ENCODE results near the gene F2.
A peak's percentile ranks its signal among the peaks of the same experiment; 100 is the strongest.
"Not testable (repeated sequence)": the region's sequence is repeated elsewhere in the genome, so short reads cannot be mapped to it uniquely, and the experiment has no call there.

F2 gene

DNA sequence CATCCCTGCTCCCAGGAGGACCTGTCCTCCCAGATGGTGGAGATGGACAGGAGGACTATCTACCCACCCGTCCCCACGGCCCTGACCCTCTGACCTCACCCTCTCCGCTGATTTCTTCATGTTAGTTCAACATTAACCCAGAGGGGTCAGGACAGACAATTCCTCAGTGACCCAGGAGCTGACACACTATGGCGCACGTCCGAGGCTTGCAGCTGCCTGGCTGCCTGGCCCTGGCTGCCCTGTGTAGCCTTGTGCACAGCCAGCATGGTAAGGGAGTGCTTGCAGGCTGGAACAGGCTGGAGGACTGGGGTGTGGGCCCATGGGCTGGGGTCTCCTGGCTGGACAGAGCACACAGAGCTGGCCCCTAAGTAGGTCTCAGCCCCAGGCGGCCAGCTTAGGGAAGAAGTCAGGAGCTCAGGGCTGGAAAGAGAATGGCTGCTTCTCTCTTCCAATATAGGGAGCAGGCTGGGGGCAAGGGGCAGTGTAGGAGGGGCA is at the start of gene F2:
Gene F2, plus strand, starts transcription at position 166 of the 495 bp plus-strand sequence. Its CDS starts 23 bp downstream, at position 189.
- no peak for DNase-seq

DNA sequence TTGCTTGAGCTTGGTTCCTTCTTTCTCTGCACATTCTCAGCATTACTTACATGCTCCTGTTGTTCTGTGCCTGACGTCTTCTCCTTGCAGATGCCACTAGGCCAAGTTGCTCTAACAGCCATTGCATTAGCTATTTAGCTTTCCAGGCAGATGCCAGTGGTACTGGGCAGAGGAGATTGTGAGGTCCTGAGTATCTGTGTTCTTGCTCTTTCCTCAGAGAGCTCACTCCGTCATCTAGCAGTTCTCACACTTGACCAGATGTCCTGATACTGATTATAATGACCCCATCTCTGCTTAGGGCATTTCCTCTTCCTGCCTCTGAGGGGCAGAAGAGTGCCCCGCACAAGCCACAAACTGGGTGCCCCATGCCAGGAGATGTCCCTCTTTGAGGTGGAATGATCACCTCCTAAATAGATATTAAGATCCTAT is 49.3 kb upstream of the F2 start:
- peak in 3 of 56 donors; percentile 18 to 19 (median 19) for DNase-seq

DNA sequence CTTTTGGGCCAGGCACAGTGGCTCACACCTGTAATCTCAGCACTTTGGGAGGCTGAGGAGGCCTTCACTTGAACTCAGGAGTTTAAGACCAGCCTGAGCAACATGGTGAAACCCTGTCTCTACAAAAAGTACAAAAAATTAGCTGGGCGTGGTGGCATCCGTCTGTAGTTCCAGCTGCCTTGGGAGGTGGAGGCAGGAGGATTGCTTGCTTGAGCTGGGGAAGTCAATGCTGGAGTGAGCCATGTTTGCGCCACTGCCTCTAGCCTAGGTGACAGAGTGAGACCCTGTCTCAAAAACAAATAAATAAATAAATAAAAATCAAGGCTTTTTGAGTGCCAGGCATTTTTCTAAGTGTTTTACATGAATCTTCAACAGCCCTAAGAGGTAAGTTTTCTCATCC is 48.5 kb upstream of the F2 start:
- not testable (repeated sequence) for DNase-seq

DNA sequence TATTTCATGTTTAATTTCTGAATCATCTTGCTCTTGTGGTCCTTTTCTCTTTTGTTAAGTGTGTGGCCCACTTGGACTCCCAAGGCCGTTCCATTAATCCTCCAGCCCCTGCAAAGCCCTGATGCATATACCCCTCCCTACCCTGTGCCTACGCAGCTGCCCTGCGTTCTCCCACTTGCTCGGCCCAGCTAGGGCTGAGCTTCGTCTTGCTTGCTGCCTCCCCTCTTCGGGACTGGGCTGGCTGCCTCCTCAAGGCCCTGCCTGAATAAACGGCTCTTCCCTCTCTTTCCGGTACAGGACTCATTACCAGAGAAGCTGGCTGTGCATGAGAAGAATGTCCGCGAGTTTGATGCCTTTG is 47.1 kb upstream of the F2 start:
- DNase-seq = no peak

DNA sequence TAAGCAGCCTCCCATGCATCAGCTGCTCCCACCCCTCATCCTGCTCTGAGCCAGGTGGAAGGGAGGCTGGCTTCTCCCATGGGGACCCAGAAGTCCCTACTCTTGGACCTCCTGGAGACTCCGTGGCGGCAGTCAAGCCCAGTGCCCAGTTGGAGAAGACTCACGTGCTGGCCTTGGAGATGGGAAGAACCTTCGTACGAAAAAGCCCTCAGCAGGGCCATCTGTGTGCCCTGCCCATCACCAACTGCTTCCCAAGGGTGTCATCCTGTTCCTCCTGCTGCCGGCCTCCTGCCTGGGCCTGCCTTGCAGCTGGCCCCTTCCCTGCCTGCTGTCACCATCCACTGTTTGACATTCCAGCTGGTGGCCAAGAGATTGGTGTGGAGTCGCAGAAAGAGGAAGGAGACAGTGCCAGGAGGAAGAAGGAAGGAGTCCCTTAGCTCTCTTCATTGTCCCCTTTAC is 46.6 kb upstream of the F2 start:
- DNase-seq = no peak

DNA sequence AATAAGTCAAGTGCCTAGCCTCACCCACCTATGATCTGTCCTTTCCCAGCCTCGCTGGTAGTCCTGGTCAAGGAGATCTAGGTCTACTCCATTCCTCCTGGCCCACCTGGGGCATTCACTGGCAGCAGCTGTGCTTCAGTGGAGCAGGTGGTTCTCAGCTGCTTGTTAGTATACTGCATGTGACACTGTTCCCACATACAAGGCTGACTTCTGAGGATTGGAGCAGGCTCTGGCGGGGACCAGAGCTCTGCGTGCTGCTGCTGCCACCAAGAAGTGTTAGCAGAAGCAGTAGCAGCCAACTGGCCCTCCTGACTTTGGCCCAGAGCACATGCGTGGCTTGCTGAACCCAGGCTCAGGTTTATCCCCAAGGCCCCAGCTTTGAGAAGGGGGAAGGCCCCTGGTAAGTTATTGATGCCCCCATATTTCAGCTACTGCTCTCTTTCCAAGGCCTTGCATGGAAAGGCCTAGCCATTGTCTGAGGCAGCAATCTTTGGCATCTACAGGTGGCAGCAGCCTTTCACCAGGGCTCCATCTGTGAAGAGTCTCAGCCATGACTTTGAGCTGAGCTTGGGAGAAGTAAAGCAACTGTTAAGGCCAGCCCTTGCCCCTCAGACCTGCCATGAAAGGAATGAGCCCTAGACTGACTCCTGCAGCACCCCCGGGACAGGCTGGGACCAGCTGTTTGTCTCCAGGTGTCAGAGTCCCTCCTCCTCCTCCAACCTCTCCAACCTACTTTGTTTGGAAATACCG is 45.1 kb upstream of the F2 start:
- no peak for DNase-seq

DNA sequence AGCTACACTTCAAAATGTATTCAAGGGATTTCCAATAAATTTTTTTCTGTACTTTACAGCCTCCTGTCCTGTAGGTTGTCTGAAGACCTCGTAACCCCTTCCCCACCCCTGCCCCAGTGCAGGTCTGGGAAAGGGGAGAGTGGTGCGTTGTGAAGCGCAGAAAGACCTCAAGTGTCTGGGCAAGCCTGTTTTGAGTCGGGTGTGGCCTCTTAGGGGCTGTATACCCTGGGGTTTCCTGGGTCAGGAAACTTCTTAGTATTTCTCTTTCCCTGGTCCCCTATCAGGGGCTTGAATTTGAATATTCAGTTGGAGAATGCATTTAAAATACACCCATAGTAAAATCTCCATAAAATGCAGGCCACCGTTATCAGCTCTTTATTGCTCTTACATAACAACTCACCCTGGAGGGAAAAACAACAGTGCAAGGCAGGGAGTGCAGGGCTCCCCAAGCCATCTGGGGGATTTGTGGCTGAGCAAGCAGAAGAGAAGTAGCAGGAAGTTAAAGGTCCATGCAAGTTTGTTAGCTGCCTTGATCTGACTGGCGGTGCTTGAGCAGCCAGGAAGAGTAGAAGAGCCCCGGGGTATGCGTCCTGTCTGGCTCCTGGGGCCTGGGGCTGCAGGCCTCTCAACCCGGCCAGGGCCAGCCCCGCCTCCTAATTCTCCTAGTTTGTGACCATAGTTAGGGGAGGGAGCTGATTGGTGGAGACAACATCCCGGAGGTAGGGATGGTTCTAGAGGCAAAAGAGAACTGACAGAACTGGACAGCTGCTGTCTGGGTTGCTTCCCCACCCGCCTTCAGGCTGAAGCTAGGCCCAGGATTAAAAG is 44.3 kb upstream of the F2 start:
- DNase-seq = no peak

DNA sequence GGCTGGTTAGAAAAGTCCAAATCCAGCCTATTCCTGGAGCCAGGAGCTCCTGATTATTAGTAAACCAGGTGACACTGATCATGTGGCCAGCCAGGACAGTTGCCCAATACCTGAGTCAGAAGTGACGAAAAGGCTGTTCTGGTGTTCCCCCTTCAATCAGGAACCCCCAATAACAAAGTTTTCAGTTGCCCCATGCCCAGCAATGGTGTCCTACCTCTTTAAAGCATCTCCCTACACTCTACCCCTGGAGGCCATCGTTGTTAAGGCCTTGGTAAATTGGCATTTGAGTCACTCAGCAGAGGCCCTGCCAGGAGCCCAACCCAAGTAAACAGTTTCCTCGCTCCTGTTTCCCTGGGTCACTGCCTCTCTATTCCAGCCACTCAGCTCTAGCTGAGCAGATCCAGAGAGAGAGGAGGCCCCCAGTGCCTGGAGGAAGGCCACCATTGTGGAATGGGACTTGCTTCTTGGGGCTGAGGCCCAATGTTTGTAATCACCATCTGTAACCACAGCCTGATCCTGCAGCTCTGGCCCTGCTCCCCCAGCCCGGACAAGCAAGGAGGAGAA is 43.6 kb upstream of the F2 start:
- peak in 26 of 56 donors; percentile 13 to 72 (median 48) for DNase-seq

DNA sequence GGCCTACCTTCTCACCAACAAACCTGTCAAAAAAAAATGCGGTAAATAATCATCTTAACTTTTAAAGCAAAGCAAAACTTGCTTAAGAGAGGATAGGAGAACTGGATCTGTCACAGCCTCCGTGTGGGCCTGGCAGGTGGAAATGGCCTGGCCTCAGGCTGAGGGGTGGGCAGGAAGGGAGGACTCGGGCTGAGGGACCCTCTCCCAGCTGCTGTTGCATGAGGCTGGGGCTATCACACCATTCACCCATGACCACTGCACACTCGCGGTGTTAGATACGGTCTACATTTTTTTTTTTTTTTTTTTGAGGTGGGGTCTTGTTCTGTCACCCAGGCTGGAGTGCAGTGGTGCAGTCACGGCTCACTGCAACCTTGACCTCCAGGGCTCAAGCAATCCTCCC is 43.1 kb upstream of the F2 start:
- no peak for DNase-seq

DNA sequence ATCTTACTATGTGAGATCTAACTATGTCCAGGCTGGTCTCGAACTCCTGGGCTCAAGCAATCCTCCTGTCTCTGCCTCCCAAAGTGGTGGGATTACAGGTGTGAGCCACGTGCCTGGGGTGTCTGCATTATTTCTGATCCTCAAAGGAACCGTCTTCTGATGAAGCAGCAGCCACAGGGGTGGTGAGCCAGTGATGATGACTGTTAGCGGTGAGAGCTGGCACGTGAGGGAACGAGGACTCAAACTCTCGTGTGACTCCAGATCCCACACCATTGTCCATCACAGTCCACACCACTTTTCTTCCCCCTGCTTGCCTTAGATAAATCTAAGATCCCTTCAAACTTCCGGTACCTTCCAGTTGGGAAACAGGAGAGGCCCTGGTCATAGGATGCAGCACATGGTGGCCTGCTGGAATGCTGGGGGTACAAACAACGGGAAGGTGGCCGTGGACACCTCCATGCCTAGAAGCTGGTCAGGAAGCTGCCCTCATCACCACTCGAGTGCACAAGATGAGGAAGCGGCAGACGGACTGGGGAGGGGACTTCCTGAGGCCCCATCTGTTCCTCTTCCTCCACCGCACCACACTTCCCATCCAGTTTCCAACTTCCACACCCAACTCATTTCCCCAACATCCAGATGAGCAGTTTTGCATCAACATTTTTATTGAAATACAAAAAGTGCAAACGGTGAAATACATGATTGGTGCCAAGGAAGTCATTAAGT is 42.4 kb upstream of the F2 start:
- peak in 1 of 56 donors; percentile 23 for DNase-seq

DNA sequence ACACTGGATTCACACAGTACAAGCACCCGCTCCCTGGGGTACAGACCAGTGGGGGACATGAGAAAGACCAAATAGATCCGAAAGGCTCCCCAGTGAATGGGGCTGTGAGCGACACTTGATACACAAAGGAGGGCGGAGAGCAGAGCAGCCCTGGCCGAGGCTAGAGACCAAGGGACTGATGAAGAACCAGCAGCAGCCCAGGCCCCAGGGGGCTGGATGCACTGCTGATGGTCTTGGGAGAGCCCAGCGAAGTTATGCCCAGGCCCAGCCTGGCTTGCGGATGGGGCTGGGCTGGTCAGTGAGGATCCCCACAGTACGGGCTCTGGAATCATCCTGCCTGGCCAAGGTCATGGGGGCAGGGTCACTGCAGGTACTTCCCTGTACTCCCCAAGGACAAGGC is 41.8 kb upstream of the F2 start:
- DNase-seq = no peak

DNA sequence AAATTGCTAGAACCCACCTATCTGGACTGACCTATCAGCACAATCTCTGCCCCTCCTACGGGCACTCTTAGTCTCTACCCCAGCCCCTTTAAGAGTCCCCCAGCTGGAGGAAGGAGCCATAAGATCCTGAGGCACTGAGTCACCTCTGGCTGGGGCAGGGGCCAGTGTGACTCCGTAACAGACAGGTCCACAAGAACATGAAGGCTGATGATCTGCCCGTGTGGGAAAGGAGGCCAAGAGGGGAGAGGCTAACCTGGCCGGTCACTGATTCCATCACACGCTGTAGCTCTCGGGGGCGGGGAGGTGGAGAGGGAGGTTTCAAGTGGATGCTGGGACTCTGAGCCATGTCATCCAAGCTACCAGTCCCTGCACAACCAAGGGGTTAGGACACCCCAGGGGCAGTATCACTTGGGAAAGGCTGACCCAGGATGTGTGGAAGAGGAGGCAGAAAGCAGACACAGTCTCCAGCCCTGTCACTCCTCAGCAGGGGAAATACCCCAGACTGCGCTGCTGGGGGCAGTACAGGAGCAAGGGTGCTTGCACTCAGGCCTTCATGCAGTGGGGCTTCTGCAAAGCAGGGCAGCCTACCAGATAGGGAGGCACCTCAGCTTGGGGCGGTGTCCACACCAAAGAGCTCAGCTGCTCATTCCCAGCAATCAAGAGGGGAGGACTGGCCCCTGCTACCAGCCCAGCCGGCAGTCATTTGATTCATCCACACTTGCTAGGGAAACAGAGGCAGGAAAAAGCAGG is 40.8 kb upstream of the F2 start:
- DNase-seq = no peak

DNA sequence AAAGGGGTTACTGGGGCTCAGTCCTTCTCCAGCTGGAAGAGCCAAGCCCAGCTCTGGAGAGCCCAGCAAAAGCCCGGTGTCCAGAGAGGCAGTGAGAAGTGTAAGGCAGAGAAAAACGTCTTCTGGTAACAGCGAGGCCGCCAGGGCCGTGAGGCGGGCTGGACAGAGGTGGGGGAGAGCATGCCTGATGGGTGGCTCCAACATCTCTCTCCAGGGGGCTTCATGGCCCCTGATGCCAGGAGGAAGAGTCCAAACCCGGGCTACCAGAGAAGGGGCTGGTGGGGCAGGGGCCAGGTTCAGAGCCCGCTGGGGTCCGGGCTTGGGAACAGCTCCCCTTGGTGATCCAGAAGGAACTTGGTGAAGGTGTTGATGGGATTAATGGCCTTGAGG is 40.3 kb upstream of the F2 start:
- DNase-seq = no peak

DNA sequence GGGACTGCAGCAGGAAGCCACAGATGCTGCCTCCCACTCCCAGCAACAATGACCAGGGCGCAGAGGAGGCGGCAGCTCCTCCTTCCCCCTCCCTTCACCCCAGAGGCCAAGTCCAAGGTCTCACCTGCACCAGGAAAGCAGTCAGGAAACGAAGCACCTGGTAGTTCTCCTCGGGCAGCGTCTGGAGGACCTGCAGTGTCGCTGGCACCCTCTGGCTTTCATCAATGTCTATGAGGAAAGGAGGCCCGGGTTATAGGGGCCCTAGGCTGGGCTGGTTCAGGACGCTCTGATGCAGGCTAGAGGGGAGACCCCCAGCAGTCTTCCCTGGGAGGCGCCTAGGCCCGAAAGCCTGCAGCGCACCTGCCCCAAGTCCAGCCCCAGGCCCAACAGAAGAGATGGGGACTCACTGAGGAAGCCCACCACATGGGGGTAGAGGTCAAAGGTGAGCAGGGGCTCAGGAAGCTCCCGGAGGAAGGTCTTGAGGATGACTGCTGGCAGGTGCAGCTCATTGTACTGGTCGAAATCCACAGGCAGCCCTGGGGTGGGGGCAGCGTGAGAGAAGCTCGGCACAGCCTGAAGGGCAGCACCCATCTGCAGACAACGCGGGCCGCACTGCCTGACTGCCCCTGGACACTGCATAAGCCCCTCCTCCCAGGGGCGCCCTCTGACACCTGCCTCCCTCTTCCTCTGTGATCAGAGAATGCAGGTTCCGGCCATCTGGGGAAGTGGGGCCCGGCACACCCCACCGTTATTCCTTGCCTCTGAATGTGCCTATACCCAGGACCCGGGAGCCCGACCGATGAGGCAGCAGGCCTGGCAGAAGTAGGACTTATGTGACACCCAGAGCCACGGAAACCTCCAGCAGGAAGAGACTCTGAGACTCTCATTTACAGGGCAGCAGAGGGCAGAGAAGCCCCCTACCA is 39.5 kb upstream of the F2 start:
- no peak for DNase-seq

DNA sequence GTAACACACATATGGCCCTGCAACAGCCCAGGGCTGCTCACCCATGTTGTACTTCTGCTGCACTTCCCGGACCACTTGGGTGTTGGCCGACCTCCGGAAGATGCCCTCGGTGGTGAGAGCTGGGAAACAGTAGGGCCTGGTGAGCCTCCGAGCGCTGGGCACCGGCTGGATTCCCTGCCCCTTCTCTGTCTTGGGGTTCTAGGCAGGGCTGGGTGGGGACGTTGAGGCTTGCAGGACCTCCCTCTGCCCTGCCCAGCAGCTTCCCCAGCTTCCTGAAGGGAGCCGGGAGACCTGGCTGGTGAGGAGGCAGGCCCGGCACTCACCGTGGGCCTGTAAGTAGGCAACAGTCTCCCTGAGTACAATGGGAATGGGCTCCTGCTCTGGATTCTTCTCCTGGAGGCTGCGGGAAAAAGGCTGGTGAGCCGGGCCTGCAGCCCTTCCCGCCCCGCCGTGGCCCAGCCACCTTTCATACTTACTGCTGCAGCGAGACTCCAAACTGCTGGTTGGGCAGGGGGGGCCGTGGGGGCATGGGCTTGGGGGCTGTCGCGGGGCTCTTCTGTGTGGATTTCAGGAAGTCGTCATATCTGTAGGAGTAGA is 38.8 kb upstream of the F2 start:
- no peak for DNase-seq

DNA sequence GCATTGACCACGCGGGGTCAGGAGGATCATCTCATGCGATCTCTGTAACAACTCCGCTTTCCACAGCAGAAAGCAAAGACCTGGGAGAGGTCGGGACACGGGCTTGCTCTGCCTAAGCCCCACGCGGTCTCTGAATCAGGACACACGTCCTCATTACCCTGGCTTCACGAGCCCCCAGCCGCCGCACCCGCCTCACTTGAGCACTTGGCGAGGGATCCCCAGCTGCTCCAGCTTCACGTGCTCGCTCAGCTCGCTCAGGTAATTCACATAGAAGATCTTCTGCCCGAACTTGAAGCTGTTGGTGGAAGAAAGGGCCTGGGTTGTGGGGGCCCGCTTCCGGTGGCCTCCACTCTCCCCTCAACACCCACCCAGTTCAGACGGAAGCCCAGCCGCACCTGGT is 38.2 kb upstream of the F2 start:
- no peak for DNase-seq

DNA sequence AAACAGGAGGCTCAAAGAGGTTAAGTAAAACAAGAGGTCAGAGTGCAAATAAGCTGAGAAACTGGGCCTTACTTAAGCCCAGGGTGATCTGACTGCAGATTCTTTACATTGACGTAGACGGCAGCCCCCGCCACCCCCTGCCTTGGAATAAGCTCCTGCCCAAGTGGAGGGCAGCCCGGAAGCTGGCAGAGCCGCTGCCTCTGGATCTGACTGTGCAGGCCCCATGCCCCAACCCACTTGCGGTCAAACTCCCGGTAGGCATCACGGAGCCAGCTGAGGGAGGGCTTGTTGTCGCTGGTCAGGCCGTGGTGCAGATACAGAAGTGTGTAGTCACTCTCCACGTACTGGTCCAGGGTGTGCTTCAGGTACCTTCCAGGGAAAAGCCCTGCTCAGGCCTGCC is 37.2 kb upstream of the F2 start:
- no peak for DNase-seq

DNA sequence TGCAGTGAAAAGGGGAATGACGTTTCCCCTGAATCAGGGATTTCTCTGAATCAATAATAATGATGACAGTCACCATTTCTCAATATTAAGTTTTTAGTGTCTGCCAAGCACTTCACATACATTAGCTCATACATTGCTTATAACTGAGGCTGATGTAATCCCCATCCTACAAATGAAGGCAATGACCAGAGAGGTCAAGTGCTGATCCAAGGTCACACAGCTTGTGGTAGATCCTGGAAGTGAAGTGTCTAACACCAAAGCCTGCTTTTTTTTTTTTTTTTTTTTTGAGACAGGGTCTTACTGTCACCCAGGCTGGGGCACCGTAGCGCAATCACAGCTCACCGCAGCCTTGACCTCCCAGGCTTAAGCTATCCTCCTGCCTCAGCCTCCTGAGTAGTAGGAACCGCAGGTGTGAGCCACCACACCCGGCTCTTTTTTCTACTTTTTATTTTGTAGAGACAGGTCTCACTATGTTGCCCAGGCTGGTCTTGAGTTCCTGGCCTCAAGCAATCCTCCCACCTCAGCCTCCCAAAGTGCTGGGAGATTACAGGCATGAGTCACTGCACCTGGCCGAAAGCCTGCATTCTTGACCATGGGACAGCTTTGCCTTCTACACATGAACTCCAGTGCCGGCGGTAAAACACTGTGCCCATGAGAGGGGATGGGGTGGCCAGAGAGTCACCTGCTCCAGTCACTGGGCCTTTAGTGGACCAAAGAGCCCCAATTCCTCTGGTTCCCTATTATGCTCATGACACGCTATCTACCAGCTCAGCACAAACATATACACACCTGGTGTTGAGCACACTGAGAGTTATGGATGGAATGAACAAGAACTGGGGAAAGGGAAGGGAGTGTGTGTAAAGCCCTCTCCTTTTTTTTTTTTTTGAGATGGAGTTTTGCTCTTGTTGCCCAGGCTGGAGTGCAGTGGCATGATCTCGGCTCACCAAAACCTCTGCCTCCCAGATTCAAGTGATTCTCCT is 36.0 kb upstream of the F2 start:
- no peak for DNase-seq
